ACC112 (cell line): Measurements from ENCODE around the gene RASL11B.
"Not testable (repeated sequence)": the region's sequence is repeated elsewhere in the genome, so short reads cannot be mapped to it uniquely, and the experiment has no call there.

Experiments used
- H2AFZ ChIP-seq: fragments of 200-600 bp; sonication (generic); one replicate; pipeline ENCODE4 v1.6.0; 2017; ENCODE audit warnings: antibody characterized with exemption, low read length; ENCODE audit not compliant: unreplicated experiment
- H3K27ac ChIP-seq: fragments of 200-600 bp; sonication (generic); 2 replicates; pipeline ENCODE4 v1.5.1; 2014; ENCODE audit warnings: low read depth, mild to moderate bottlenecking, antibody characterized with exemption, low read length, moderate library complexity
- H3K27me3 ChIP-seq: fragments of 200-600 bp; sonication (generic); 2 replicates; pipeline ENCODE4 v1.6.1; 2014; ENCODE audit warnings: mild to moderate bottlenecking, antibody characterized with exemption, low read length, moderate library complexity, mixed read lengths; ENCODE audit not compliant: insufficient read depth
- H3K36me3 ChIP-seq: fragments of 200-600 bp; sonication (generic); 2 replicates; pipeline ENCODE4 v1.6.1; 2016; ENCODE audit warnings: mild to moderate bottlenecking, antibody characterized with exemption, low read length, moderate library complexity, mixed read lengths; ENCODE audit not compliant: insufficient read depth
- H3K4me1 ChIP-seq: fragments of 200-600 bp; sonication (generic); one replicate; pipeline ENCODE4 v1.6.1; 2016; ENCODE audit warnings: low read length, mixed read lengths; ENCODE audit not compliant: insufficient read depth, unreplicated experiment, control insufficient read depth
- H3K4me3 ChIP-seq: fragments of 200-600 bp; sonication (generic); 2 replicates; pipeline ENCODE4 v1.5.1; 2014; ENCODE audit warnings: mild to moderate bottlenecking, low read depth, low read length
- H3K79me2 ChIP-seq: fragments of 200-600 bp; sonication (generic); one replicate; pipeline ENCODE4 v1.6.0; 2016; ENCODE audit warnings: low read length; ENCODE audit not compliant: control insufficient read depth, unreplicated experiment, insufficient read depth

Gene RASL11B

DNA sequence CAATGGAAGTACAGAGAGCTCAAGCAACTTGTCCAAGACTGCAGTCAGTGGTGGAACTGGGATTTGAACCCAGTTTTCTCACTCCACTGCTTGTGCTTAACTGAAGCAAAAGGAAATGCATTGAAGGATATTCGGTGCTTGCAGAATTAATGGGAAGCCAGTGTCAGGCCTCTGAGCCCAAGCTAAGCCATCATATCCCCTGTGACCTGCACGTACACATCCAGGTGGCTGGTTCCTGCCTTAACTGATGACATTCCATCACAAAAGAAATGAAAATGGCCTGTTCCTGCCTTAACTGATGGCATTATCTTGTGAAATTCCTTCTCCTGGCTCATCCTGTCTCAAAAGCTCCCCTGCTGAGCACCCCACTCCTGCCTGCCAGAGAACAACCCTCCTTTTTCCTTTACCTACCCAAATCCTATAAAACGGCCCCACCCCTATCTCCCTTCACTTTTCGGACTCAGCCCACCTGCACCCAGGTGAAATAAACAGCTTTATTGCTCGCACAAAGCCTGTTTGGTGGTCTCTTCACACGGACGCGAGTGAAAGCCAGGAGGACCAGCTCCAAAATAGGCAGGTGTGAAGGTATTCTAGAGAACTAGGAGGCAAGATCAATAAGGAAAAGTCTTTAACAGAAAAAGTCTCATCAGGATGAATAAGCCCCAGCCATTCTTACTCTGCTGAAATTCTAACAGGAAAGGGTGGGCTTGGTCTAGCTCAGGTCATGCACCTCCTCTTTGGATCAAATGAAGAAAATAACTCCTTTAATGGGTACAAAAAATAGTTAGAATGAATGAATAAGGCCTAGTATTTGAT is 27.3 kb upstream of the RASL11B start:
- not testable (repeated sequence) for H3K4me1 ChIP-seq, H3K27ac ChIP-seq, H3K79me2 ChIP-seq, H3K27me3 ChIP-seq, H2AFZ ChIP-seq, H3K4me3 ChIP-seq, H3K36me3 ChIP-seq

- H3K27ac ChIP-seq, result no peak overlapping the region
- H3K36me3 ChIP-seq, result no peaks in the 10 kb centered on the region
- no peak overlapping the region for H2AFZ ChIP-seq
- H3K27me3 ChIP-seq, result no peaks in the 10 kb centered on the region
- H3K79me2 ChIP-seq, result no peaks in the 10 kb centered on the region
- no peak overlapping the region for H3K4me3 ChIP-seq
- peaks cover 9% of the 10 kb centered on the region for H3K4me1 ChIP-seq
These were observed 26.0 kb upstream of the RASL11B start for GRCh38 chr4:52836120-52836519.

GRCh38 chr4:52836678-52837077 is 25.4 kb upstream of the RASL11B start:
- Histone ChIP-seq H3K79me2 (no peaks in the 10 kb centered on the region), H3K27ac (no peak overlapping the region), H3K36me3 (no peaks in the 10 kb centered on the region), H3K4me3 (no peak overlapping the region), H3K4me1 (peaks cover 9% of the 10 kb centered on the region), H3K27me3 (no peaks in the 10 kb centered on the region), H2AFZ (no peak overlapping the region)

DNA sequence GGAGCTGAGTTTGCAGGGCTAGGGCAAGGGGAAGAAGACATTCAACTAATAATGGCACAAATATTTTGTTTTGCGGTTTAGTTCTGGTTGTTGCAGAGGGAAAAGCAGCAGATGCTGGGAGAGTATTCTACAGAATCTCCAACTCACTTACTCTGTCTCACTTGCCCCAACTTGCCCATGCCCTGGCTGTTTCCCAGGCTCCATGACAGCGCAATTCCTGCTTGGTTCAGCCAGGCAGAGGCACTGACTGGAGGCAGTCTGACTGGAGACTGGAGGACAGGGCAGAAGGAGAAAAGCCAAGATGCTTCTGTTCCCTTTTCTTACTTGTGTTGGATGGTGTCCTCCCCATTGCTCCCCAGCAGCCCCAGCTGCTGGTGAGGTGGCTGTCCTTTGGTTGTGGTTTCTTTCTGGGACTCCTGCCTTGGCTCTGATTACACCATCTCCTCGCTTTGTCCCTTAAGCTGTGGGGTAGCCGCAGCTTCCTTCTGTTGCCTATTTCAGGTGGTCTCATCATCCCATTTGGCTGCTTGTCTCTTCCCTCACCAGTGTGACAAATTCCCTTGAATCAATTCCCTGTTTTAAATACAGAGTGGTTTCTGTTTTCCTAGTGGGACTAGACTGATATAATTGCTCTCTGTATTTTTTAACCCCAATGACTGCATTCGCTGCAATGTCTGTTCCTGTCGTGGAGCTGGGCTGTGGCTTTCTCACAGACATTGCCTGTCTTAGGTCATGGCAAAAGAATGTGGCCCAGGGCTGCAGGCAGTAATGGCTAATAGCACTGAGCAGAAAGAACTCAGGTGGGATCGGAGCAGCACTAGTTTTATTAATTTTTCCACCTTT is 24.2 kb upstream of the RASL11B start:
- Histone ChIP-seq H3K27me3 (no peaks in the 10 kb centered on the region), H3K4me3 (no peak overlapping the region), H3K36me3 (no peaks in the 10 kb centered on the region), H3K4me1 (peaks cover 9% of the 10 kb centered on the region), H3K27ac (no peak overlapping the region), H3K79me2 (no peaks in the 10 kb centered on the region), H2AFZ (no peak overlapping the region)

GRCh38 chr4:52838729-52839586 is 23.2 kb upstream of the RASL11B start:
- no peaks in the 10 kb centered on the region for H3K36me3 ChIP-seq
- H3K27ac ChIP-seq, result no peak overlapping the region
- H2AFZ ChIP-seq, result no peak overlapping the region
- H3K27me3 ChIP-seq, result no peaks in the 10 kb centered on the region
- H3K79me2 ChIP-seq, result no peaks in the 10 kb centered on the region
- peaks cover 9% of the 10 kb centered on the region for H3K4me1 ChIP-seq
- no peak overlapping the region for H3K4me3 ChIP-seq

DNA sequence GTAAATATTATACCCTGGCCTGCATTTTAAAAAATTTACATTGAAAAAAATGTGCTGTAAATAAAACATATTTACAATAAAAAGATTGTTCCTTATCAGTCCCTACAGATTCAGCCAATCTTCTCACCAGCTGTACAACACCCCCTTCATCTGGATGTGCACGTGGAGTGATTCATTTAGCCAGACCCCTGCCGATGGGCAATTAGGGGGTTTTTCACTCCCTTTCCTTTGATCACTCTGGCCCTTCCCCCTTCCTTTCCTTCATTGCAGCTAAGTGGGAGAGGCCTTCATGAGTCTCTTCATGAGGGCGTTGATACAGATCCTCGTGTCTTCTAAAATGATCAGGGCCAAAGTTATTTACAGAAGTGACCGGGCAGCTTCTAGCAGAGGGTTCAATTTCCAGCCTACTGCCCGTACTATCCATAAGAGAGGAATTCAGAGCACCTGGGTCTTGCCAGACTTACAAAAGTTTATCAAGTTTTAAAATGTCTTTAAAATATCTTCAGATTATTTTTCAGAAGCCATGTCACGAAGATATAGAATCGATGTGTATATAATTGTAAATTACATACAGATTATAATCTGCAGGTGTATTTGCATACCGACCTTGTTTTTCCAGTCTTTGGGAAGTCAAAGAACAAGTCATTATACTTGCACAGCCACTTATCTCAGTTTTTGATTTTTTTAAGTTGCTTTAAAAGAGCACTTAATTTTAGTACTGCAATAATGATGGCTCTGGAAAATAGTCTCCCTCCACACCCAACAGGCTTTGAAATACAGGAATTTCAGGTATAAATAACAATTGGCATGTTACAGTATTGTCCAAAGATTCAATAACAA is 21.4 kb upstream of the RASL11B start:
- no peak overlapping the region for H2AFZ ChIP-seq
- H3K4me1 ChIP-seq, result peaks cover 6% of the 10 kb centered on the region
- H3K27me3 ChIP-seq, result no peaks in the 10 kb centered on the region
- no peak overlapping the region for H3K4me3 ChIP-seq
- no peaks in the 10 kb centered on the region for H3K79me2 ChIP-seq
- no peak overlapping the region for H3K27ac ChIP-seq
- H3K36me3 ChIP-seq, result no peaks in the 10 kb centered on the region

GRCh38 chr4:52841682-52842456 is 20.2 kb upstream of the RASL11B start:
- Histone ChIP-seq H3K4me3 (no peak overlapping the region), H3K36me3 (no peaks in the 10 kb centered on the region), H2AFZ (no peak overlapping the region), H3K27me3 (no peaks in the 10 kb centered on the region), H3K79me2 (no peaks in the 10 kb centered on the region), H3K4me1 (peaks cover 6% of the 10 kb centered on the region), H3K27ac (no peak overlapping the region)

DNA sequence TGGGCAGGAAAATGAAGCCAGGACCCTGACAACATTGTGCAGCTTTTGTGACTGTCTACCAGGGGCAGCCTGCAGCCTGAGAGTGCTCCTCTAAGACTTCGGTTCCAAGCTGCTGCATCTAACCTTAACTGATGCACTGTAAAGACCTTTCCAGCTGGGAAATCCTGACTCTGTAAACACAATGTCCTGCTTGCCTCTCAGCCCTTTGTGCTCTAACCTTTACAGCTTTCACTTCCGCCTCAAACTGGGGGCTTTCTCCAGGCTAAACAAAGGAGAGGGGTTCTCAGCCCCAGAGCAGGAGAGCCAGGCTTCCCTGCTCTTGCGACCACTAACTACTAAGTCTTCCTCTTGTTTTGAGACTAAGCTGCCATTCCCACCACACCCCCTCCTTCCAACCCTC is 19.3 kb upstream of the RASL11B start:
- no peak overlapping the region for H3K4me3 ChIP-seq
- H3K27me3 ChIP-seq, result no peaks in the 10 kb centered on the region
- H3K4me1 ChIP-seq, result peaks cover 4% of the 10 kb centered on the region
- no peaks in the 10 kb centered on the region for H3K79me2 ChIP-seq
- no peak overlapping the region for H2AFZ ChIP-seq
- H3K27ac ChIP-seq, result no peak overlapping the region
- H3K36me3 ChIP-seq, result no peaks in the 10 kb centered on the region

GRCh38 chr4:52843351-52843750 is 18.8 kb upstream of the RASL11B start:
- Histone ChIP-seq H3K27me3 (no peaks in the 10 kb centered on the region), H3K36me3 (no peaks in the 10 kb centered on the region), H3K4me1 (no peaks in the 10 kb centered on the region), H3K27ac (no peak overlapping the region), H3K79me2 (no peaks in the 10 kb centered on the region), H2AFZ (no peak overlapping the region), H3K4me3 (no peak overlapping the region)
